Fibroblast of skin of right biceps (primary cell): ENCODE measurements around the gene MEIS2.

ENCODE experiments used
- DNase-seq: peaks from one replicate; pipeline ENCODE4 v3.0.0-alpha.2; 2013

Gene MEIS2

DNA sequence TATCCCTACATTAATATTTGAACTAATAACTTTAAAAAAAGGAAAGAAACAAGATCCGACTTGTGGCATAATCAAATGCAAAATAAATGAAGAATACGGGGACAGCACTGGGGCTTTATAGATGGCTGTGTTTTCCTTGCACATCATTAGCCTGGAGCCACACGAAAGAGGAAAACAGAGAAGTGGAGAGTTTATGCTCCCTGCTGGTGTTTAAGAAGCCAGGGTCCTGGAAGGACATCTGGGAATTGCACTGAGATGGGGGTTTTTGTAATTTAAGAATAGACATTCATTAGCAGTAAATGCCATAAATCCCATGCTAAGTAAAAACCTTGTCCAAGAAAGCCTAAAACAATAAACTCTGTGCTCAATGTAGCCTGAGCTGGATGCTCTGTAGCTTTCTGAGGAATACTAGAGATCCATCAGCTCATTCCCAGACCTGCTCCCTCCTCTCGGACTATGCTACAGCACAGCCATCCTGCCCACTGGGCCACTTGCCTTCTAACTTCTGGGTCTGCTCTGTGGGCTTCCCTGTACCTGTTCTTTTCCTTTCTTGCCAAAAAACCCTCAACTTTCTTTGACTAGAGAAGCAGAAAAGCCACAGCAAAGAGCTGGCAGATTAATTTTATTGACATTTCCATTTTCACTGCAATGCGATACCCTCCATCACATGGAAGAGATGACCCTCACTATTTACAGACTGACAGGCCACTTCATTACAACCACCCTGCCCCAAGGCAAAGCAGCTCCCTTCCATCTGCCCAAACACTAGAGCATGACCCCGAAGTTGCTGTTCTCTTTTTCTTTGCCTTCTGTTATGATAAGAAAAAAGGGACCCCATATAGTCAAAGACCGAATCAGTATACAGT is 62.3 kb downstream of the MEIS2 start:
- no peak for DNase-seq

DNA sequence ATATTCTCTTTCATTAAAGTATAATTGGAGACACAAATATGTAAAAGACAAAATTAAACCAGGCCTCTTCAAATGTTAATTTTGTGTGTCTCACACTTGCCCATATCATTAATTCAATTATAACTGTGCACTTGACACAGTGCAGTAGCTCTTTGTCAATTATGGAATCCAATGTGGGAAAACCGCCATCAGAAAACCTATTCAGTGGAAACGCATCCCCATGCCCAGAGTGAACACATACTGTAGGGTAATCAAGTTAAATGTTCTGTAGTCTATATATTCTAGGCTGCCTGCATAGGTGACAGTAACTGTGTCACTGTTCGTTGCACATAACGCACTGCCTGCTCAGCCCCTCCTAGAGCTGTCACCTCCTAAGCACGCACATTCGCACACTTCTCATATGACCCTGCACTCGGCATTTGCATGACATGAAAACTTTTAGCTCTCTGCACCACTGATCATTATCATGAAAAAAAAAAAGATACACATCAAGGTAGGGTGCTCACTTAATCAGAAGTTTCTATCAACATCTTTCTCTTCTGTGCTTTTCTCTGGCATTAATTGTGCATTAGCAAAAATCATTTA is 63.2 kb downstream of the MEIS2 start:
- DNase-seq: no peak

DNA sequence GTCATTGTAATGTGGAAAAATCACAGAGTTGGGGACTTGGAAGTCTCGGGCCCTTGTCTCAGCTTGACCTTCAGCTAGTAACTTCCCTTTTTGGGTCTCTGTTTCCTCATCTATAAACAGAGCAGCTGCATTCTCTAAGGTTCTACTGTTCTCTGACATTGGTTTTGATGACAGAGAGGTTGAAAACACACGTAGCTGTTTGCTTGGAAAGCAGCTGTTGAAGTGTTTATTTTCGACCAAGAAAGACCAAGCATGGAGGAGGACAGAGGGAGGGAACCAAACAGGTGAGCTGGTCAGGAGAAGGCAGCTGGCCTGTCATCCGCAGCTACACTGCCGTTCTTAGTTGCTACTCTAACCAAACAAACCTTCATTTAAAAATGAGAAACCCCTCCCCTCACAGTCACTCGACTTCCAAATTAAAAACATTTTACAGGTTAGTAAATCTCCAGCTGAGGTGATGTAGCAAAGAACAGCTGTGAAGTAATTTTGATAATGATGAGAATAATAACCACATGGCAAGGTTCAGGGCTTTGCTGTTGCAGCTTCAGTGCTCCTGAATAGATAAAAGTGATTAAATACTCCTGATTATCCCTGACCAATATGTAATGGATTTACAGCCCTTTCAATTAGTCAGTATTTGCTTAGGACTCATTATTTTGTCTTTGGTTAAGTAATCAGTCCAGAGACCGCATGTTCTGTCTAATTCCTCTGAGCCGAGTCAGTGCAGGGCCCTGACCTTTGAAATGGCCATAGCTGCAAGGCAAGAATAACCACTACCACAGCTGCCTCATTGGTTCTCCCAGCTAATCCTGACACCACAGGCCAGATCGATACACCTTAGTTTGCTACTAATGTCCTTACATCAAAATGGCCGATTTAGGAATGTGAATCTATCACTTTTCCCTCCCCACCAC is 65.3 kb downstream of the MEIS2 start:
- no peak for DNase-seq

DNA sequence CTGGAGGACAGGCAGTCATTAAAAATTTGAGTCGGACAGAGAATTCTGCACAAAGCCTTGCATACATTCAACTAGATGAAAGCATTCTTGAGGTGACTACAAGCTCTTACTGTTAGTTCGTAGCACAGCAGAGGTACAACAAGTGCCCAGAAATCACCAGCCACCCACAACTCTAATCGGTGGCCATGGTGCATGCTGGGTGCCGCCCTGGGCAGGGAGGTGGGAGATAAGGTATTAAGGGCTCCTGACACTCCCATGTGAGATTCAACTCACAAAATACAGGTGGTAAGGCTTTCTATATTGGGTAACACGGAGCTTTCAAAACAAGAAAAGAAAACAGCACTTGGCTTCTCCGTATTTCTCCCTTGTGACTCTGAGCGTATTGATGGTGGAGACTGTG is 66.0 kb downstream of the MEIS2 start:
- no peak for DNase-seq

DNA sequence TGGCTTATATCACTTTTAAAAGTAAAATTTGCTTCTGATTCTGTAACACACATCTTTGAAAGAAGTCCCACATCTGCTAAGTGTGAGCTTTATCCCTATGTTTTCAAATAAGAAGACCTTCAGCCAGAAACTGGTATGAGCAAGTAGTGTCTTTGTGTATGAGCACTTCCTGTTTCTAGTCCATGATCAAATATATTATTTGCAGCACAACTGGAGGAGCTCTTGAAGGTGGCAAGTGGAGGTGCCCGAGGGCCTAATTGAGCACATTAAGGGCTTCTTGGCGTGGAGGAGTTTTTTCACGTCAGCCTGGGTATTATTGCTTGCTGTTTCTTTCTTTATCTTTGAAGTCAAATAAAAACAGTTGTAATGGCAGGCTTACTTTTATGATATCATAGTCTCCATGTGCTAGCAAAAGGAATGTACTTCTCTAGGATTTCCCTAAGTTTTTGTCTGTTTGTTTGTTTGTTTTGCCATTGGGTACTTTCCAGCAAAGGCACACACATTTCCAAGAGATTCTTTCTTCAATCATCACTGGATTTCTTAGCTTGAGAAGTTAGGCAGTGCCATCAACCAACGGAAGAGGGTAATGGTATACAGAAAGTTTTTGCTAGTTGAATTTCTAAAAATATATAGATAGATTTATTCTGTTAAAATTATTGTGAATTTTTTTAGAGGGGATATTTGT is 68.1 kb downstream of the MEIS2 start:
- no peak for DNase-seq

DNA sequence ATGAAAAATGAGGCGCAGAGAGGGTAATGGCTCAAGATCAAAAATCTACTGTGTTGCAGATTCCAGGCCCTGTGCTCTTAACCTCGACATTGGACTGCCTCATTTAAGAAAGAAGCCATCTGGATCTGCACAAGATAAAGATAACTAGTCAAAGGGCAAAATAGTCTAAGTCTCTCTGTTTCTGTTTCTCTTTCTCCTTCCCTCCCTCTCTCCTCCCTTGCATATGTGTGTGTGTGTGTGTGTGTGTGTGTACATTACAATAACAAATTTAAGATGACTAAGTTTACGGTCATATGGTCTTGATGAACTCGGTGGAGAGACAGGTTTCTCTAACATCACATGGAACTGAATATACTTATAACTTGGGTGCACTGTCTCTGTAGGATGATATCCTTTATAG is 69.2 kb downstream of the MEIS2 start:
- DNase-seq: peak; percentile 76

DNA sequence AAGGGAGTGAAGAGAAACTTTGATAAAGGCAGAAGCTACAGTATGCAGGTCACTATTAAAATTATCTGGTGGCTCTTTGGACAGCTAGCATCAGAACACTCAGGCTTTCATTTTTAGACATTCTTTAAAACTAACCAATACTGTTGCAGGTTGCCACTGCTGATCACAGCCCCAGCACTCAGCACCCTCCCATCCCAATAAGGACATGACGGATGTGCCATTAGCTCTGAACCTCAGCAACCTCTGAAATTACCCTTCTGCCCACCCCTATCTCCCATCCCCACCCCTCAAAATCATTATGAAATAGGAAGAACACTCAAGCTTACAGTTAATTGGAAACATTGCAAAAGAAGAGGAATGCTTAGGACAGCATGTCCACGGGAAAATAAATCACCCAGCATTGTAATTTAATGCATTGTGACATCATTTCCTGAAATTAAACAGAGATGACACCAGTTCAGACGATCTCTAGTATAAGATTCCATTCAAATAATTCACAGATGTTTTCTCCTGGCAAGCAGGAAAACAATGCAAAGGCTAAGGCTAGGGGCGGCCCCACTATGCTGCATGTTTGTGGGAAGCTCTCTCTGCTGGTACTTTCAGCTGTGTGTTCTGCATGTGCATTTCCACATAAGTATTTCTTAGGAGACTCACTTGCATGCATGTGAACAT is 71.6 kb downstream of the MEIS2 start:
- DNase-seq: peak; percentile 86

DNA sequence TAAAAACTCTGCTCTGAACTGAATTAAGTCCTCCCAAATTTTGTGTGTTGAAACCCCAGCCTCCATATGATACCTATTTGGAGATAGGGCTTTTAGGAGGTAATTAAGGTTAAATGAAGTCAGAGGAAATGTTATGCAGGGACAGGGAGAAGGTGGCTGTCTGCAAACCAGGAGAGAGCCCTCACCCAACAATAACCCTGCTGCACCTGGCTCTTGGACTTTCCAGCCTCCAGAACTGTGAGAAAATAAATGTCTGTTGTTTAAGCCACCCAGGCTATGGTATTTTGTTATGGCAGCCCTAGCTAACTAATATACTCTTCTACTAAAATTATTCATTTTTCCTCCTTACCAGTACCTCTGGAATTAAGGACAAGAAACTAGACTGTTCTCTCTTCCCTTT is 79.5 kb downstream of the MEIS2 start:
- no peak for DNase-seq

DNA sequence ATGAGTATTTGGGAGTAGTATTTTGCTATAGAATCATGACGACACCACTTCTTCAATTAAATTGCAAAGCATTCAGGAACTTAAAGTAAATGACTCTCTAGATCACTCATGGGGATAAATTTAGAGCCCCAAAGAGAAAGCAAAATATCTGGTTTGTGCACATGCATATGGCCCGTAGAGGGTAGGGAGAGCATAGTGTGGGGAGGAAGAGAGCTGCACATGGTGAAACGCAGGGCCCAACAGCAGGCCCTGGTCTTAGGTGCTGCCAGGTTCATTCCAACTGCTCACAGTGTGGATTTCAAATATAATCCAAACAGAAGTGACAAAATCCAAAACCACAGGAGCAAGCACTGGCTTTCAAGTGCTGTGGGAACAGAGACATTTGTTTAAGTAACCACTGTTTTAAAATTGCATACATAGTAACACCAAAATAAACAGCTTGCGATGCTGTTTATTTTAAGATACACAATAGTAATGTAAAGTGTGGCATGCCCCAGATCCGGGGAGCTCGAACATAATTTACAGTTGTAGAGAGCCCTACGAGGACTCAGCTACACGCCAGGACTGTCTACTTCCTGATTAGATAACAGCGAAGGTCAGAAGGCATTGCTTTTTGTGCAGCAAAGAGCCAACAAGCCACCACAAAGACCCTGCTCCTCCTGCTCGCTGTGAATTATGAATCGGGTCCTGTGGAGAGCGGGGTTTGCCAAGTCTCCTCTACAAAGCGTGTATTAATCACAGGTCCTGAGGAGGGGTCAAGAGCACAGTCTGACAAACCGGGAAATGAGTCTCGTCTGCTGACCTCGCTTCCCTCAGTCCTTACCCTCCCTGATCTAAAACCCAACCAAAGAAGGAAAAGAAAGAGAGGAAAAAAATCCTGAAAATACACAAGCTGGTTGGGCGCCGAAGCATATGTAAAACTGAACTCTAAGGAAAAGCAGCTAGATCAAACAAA is 80.6 kb downstream of the MEIS2 start:
- peak; percentile 38 for DNase-seq

DNA sequence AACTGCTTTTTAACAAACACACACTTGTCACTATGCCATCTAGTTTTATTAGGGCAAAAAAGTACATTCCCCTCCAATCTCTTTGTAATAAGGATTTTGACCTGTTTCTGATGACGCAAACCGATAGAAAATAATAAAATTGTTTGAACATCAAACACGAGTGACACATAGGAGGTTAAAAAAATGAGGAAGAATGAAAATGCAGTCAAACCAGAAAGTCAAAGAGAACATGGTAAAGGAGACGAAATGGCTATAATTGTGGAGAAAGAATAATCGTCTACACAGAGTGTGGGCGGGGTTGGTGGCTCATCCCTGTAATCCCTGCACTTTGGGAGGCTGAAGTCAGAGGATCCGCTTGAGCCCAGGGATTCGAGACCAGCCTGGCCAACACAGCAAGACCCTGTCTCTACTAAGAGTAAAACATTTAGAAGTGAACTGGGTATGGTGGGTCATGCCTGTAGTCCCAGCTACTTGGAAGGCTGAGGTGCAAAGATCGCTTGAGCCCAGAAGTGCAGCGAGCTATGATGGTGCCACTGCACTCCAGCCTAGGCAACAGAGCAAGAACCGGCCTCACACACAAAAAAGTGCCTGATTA is 83.2 kb downstream of the MEIS2 start:
- peak; percentile 19 for DNase-seq

DNA sequence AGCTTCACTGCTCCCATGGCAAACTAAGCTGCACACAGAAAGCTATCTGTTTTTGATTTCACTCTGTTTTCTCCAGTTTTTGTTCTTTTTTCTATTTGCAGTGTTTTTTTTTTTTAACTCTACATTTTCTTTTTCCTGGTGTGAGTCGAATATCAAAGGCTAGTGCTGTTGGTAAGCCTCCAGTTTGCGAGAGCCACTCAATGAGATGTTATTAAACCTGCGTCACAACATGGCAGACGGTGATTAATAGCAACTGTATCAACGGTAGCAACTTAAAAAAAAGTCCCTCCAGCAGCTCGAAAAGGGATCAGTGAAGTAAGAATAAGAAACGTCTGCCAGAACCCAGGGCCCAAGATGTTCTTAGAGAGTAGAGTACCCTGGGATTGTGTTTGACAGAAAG is 84.1 kb downstream of the MEIS2 start:
- peak; percentile 89 for DNase-seq

DNA sequence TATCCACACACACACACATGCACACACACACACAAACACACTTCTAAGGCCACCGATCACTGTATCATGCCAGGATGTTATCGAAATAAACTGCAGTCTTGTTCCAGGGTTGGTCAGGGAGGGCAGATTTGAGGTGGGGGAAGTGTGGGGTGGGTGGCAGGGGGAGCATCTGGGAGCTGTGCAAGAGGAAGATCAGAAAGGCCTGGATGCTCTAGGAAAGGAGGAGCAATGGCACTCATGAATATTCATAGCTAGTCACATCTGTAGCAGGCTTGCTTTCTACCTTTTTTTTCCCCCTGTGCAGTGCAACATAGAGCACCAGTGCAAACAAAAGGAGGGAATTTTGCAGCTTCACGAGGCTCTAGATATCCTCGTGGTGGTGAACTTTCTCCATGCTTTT is 84.9 kb downstream of the MEIS2 start:
- DNase-seq: peak; percentile 17

DNA sequence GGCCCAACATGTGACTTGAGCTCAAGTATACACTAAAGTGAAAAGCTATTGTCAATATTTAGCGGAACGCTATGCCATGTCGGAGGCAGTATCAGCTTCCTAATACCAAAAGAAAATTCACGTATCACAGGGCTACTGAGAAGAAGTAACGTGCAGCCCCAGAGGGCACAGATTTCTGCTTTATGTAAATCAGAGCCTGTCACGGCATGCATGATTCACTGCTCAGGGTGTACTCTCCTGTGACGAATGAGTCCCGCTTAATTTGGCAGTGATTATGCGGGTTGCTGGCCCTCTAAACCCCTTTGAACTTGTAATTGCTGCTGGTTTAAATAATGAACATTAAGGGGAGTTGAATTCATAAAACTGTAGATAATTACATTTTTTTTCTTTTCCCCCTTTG is 85.3 kb downstream of the MEIS2 start:
- DNase-seq: peak; percentile 79

DNA sequence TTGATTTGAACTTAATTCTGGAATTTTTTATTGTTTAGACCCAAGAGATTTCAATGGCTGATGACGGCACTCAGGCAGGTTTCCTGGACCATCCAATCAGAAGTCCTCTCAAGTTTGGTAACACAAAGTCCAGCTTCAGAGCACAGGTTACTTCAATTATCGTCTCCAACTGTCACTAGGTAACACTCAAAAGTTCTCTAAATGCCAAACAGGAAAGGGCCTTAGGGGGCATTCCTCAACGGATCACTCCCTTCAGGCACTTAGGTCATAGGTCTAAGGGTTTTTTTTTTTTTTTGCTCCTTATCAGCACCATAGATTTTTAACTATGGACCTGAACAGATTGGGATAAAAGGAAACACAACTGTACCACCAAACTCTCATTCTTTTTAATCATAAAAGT is 85.8 kb downstream of the MEIS2 start:
- no peak for DNase-seq

DNA sequence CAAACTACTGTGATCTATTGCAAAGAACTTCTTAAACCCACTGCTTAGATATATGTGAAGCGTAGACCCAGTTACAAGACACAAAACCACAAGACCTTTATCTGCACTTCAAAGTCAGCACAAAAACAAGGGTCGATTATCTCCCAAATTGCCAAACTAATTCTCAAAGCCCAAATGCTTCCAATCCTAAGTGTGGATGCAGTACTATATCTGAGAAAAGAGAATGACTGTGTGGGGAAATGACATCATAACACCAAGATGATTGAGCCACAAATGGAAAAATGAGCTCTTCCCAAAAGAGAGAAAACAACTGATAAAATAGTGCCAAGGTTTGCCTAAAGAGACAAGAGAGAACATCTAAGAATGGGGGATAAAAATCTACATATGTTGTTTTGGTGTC is 86.2 kb downstream of the MEIS2 start:
- DNase-seq: peak; percentile 16

DNA sequence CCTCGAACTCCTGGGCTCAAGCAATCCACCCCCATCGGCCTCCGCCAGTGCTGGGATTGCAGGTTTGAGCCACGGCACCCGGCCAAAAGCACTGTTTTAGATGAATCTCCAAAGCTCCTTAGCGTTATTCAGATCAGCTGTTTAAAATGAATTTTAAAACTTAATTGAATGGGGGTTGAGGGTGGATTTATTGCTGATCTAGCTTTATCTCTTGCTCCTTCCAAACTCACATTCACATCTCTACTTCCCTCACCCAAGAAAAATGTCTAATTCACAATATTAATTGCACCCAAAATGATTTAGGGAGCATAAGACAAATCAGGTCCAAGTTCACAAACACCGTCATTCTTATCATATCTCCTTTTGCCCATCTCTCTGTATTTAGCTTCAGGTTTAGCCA is 89.8 kb downstream of the MEIS2 start:
- DNase-seq: no peak

DNA sequence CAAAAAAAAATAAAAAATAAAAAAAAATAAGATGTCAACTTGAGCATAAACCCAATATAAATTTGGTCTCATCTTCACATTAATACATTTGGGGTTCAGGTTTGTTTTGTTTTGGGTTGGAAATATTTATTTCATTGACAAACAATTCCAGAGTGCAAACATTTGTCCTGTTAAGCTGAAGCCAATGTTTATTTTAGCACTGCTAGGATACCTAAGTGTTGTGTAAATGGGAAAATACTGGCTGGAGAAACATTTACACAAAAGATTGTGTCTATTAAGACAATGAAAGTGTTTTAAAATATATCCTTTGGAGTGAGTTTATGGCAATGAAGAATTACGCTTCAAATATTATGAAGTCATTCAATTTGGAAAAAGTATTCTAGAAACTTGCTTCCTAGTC is 91.1 kb downstream of the MEIS2 start:
- no peak for DNase-seq

DNA sequence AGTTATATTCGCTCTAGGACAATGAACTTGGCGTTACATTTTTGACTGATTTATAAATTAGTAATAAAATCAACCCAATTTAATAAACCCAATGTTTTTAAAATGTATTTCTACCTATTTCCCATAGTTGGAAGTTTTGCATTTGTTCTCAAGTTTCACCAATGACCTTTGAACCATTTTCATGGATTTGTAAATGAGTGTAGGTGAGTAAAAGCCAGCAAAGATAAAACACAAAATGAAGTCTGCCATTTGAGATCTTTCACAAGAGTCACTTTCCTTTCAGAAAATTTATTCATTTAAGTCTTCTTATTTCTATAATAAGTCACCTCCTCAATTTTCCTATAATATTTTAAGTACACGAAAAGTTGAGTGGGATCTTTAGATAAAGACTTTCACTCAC is 92.1 kb downstream of the MEIS2 start:
- no peak for DNase-seq

DNA sequence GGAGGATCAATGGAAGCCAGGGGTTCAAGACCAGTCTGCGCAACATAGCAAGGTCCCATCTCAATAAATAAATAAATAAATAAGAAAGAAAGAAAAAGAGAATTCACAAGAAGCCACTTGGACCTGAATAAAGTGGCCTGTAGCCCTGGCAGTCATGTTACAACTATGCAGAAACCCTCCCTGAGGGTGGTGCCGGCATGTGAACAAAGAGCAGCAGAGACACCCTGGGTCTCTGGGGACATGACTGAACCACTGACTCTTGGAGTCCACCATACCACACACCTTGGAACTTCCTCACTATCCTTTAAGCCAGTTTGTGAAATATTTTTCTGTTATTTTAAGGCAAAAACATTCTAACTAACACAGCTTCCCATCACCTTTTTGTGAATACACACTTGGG is 93.0 kb downstream of the MEIS2 start:
- DNase-seq: peak; percentile 53

DNA sequence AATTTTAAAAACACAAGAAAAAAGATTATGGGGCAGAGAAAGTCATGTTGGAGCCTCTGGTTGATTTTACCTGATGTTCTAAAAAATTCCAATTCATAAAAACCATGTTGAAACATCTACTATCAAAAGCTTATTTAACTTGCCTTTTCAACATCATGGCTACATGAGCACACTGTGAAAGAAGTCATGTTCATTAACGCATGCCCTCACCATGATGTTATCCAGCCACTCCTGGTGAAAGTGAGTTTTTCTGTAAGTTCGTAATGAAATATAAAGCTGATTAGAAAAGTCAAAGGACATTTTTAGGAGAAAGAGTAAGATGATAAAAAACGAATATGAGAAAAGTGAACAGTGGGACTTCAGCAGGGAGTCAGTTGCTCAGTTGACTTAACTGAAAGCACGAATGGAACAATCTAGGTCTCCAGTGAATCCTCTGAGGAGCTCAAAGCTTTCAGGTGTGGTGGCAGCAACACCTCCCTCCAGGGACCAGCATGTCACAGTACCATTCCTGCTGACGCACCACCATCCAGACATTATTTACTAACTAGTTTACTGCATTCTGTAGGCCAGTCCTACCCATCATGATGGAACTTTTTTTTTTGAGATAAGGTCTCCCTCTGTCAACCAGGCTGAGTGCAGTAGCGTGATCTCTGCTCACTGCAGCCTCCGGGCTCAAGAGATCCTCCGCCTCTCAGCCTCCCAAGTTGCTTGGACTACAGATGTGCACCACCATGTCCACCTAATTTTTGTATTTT is 95.2 kb downstream of the MEIS2 start:
- DNase-seq: no peak
